HG03457 (cell line): ENCODE results near the gene CD226.

Experiments
- ATAC-seq: cut with Tn5 transposase; IDR thresholded peaks from one replicate; pipeline ENCODE4 v1.9.1; 2021; ENCODE audit warnings: moderate number of reproducible peaks; ENCODE audit not compliant: unreplicated experiment

CD226 gene

DNA sequence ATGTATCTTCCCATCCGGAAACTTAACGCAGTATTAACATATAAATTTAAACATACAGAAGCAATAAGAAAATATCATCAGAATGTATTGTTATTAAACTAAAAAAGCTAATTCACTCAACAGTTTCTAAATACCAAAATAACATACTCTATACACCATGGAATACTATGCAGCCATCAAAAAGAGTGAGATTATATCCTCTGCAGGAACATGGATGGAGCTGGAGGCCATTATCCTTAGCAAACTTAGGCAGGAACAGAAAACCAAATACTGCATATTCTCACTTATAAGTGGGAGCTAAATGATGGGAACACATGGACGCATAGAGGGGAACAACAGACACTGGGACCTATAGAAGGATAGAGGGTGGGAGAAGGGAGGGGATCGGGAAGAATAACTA, 127.1 kb downstream of the CD226 start:
- ATAC-seq: no peak

GRCh38 chr18:69819460-69819859, 128.2 kb downstream of the CD226 start:
- ATAC-seq: no peak

- no peak for ATAC-seq
These were observed 130.2 kb downstream of the CD226 start for GRCh38 chr18:69817335-69817940.

DNA sequence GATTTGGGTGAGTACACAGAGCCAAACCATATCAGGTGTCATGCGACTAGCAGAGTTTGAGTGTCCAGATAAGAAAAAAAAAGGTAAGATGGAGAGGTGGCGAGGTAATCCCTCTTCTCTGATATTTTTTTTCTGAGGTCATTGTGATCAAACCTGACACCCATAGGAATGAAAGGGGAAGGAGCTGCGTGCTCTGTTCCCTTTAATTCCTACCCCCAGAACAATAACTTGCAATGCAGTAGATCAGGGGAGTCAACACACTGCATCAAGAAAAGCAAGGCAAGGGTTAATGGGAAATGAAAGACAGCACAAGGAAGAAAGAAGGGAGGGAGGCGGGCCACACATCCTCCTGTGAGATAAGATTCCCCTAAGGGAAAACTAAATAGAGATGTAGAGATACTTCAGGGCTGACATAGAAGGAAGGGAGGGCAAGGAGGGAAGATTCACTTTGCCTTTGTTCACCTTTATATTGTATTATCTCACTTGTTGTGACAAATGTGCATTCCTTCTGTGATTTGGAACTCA, 132.8 kb downstream of the CD226 start:
- ATAC-seq: no peak

GRCh38 chr18:69813559-69813958, 134.1 kb downstream of the CD226 start:
- no peak for ATAC-seq

DNA sequence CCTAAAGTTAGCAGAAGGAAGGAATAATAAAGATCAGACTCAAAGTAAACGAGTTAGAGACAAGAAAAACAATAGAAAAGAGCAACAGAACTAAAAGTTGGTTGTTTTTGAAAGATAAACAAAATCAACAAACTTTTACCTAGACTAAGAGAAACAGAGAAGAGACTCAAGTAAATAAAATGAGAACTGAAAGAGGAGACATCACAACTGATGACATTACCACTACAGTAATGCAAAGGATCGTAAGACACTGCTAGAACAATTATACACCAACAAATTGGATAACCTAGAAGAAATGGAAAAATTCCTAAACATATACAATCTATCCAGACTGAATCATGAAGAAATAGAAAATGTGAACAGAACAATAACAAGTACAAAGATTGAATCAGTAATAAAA, 139.3 kb downstream of the CD226 start:
- no peak for ATAC-seq

DNA sequence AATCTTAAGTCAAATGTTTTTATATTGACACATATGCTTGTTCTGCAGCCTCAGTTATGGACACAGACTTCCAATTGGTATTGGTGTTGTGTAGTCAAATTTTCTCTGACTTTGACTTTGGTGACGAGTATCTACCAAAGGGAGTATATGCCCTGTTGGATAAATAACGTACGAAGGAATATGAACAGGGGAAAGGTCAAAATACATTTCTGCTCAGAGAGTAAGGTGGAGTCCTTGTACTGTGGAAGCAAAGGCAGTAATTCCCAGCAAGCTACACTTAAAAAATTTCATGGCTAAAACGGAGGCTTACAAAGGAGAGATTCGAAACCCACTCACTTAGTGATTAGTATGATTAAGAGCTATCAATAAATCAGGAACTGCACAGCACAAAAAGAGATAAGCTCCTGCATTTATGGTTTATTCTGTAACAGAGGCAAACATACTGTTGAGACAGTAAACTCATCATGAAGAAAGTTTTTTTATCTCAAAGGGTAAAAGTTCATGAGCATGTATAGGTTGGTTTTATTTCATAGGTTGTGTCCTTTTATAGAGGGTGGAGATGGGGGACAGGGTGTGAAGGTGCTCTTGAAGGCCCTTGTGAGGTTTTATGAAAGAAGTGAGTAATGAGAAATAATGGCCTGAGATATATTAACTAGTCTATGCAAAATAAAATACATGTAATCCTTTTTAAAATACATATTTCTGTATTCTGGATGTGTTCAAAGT, 142.7 kb downstream of the CD226 start:
- ATAC-seq: no peak
